Measurements from ENCODE around the gene SYCN.
"Not testable (repeated sequence)": the region's sequence is repeated elsewhere in the genome, so short reads cannot be mapped to it uniquely, and the experiment has no call there.

SYCN gene

GRCh38 chr19:39247701-39248664 lies 43.9 kb upstream of the SYCN start:
- H3K4me3 ChIP-seq (ENCODE audit: low read depth, low read length): no peak overlapping the region
- no peak for TF ChIP-seq CTCF (IDR thresholded peaks at IDR 0.05; ENCODE audit: borderline replicate concordance, insufficient read depth, low read depth, low read length)

- H3K4me3 ChIP-seq (ENCODE audit: low read depth, low read length): no peak overlapping the region
- TF ChIP-seq CTCF (IDR thresholded peaks at IDR 0.05; ENCODE audit: borderline replicate concordance, insufficient read depth, low read depth, low read length): no peak
Measured at GRCh38 chr19:39246951-39247669, 43.0 kb upstream of the SYCN start.

- H3K4me3 ChIP-seq (ENCODE audit: low read depth, low read length): not testable (repeated sequence)
Measured at GRCh38 chr19:39245166-39245565, 41.1 kb upstream of the SYCN start.

- H3K4me3 ChIP-seq (ENCODE audit: low read depth, low read length): not testable (repeated sequence)
Measured at GRCh38 chr19:39244410-39245100, 40.5 kb upstream of the SYCN start, which contains the start of gene IFNL3. Gene IFNL3 (minus strand): TSS chr19:39245006. CDS start chr19:39244967, 39 bp downstream.

- H3K4me3 ChIP-seq (ENCODE audit: low read depth, low read length): not testable (repeated sequence)
Measured at GRCh38 chr19:39243741-39244140, 39.7 kb upstream of the SYCN start.

- no peak overlapping the region for H3K4me3 ChIP-seq (ENCODE audit: low read depth, low read length)
- TF ChIP-seq CTCF (IDR thresholded peaks at IDR 0.05; ENCODE audit: borderline replicate concordance, insufficient read depth, low read depth, low read length): no peak
Measured at GRCh38 chr19:39240421-39240820, 36.4 kb upstream of the SYCN start.

- TF ChIP-seq CTCF (IDR thresholded peaks at IDR 0.05; ENCODE audit: borderline replicate concordance, insufficient read depth, low read depth, low read length): no peak
- no peak overlapping the region for H3K4me3 ChIP-seq (ENCODE audit: low read depth, low read length)
Measured at GRCh38 chr19:39238944-39239343, 34.9 kb upstream of the SYCN start.

- H3K4me3 ChIP-seq (ENCODE audit: low read depth, low read length): no peak overlapping the region
- TF ChIP-seq CTCF (IDR thresholded peaks at IDR 0.05; ENCODE audit: borderline replicate concordance, insufficient read depth, low read depth, low read length): no peak
Measured at GRCh38 chr19:39238209-39238608, 34.1 kb upstream of the SYCN start.

Data from GM12875 (cell line).